GM19240 (cell line): ENCODE data around the gene ABCC2.
"Not testable (repeated sequence)": the region's sequence is repeated elsewhere in the genome, so short reads cannot be mapped to it uniquely, and the experiment has no call there.

Source experiments
- DNase-seq: peaks from one replicate; pipeline ENCODE4 v3.0.0; 2011; ENCODE audit warnings: low spot score; ENCODE audit not compliant: insufficient read length

Gene ABCC2

DNA sequence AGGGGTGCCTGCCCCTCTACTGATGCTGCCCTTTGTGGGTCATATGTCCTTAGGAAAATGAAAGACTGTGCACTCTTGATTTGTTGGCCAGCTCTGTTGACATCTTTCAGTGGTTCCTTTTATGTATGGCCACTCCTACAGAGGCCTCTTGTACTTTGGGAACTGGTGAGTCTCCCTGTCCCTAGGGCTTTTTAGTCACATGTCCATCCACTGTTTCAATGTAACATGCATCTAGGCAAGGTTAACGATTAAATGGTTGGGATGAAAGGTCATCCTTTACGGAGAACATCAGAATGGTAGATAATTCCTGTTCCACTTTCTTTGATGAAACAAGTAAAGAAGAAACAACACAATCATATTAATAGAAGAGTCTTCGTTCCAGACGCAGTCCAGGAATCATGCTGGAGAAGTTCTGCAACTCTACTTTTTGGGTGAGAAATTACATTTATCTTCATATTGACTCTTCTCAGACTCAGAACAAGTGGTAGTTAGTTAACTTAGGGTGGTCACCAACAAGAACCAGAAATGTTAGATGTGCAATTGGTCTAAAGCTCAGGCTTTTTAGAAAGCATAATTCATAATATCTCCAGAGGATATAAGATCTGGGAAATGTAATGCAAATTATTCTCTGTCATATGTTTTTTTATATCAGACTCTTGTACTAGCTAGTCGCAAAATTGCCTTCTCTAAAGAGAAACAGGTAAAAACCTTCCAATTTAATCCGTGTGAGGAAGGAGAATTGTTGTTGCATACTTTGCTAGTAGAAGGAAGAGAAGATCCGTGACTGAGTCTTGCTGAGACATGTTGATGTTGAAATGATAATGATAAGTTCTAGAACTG lies at the start of gene ABCC2:
Gene ABCC2 (plus strand): TSS at position 194 of the 840 bp plus-strand sequence. CDS start 205 bp downstream, at position 399.
- no peak for DNase-seq

DNA sequence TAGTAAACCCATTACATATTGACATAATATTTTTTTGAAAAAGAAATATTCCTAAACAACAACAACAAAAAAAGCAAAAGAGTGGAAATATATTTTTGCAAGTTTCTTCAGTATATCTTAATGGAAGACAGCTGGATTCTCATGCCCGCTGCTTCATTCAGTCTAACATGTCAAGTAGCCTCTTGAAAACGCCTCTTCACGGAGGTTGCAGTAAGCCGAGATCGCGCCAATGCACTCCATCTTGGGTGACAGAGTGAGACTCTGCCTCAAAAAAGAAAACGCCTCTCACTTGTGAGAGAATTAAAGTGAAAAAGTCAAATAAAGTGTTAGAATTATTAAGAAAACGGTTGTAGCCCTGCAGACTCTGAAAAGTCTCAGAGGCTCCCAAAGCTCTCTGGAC lies 49.1 kb upstream of the ABCC2 start:
- no peak for DNase-seq

DNA sequence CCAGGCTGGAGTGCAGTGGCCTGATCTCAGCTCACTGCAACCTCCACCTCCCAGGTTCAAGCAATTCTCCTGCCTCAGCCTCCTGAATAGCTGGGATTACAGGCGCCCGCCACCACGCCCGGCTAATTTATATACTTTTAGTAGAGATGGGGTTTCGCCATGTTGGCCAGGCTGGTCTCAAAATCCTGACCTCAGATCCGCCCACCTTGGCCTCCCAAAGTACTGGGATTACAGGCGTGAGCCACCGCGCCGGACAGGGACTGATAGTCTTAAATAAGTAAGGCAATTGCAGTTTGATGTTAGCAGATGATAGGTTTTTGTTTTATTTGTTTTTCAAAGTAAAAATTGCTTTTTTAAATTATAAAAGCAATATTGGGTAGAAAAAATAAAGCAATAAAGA lies 48.3 kb upstream of the ABCC2 start:
- not testable (repeated sequence) for DNase-seq

DNA sequence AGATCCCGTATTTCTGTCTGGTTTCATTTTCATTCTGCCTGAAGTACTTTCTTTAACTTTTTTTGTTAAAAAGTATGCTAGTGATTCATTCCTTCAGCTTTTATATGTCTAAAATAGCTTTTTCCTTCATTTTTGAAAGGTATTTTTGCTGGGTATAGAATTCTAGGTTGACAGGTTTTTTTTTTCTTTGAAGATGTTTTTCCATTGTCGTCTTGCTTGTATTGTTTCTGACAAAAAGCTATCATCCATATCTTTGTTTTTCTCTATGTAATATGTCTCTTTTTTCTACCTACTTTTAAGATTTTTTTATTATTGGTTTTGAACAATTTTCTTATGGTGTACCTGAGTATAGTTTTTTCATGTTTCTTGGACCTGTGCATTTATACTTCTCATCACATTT lies 42.2 kb upstream of the ABCC2 start:
- DNase-seq: no peak

DNA sequence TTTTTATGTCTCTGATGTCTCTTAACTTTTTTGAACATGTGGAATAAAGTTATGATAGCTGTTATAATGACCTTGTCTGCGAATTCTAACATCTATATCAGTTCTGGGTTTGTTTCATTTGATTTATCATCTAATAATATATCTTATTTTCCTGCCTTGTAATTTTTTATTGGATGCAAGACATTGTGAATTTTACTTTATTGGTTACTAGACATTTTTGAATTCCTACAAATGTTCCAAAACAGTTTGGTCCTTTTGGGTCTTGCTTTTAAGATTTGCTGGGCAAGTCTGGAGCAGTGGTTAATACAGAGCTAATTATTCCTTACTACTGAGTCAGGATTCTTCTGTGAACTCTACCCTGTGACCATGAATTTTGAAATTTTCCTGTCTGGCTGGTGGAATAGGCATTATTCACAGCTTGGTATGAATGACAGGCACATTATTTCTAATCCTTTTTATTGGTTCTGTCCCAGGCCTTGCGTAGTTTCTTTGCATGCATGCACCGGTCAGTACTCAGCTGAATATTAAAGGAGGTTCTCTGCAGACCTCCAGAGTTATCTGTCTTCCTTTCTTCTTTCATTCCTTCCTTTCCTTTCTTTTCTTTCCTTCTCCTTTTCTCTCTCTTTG lies 41.4 kb upstream of the ABCC2 start:
- DNase-seq: no peak

DNA sequence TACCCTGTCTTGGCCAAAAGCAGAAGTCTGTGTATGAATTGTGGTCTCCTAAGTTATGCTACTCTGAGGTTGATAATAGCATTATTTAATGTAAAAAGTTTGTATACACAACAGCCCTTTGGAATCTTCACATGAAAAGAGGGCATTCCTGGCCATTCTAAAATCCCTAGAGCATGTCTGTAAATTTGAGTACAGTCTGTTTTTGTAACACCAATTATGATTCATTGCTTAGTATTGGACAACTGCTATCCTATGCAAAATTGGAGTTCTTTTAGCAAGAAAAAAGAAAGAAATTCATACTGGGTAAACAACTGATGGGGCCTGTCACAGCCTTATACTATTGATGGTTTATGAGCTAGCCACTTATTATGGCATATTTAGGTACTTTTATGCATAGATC lies 40.2 kb upstream of the ABCC2 start:
- no peak for DNase-seq

DNA sequence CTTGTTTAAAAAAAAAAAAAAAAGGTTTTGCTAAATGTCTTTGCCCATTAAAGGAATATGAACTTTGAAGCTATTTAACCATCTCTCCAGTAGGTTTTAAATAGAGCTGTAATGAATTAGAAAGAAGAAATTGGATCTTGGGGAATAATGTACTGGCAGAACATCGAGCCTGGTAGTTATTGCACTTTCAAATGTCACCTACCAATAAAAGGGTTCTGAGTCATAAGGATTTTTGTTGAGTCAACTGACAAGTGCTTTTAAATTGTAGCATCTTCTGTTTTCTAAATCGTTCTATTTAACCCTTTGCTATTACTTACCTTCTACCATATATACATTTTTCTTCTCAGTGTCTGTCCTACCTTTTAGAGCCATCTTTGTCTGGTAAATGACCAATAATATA lies 39.7 kb upstream of the ABCC2 start:
- no peak for DNase-seq

DNA sequence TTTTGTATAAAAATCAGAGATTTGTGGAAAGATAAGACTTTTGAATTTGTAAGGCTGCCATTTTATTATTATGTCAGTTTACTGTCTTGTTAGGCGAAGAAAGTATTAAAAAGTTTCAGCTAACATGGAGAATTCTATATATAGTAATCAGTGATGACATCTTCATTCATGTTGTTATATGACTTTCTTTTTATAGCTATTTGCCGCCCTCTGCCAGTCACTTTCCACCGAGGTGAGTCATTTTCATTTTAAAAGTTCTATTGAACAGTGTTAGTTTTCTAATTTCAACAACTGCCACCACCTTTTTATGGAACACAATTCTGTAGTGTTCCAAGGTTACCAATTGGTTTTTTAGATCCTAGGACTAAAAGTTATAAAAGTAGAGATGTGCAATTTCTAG lies 38.6 kb upstream of the ABCC2 start:
- no peak for DNase-seq

DNA sequence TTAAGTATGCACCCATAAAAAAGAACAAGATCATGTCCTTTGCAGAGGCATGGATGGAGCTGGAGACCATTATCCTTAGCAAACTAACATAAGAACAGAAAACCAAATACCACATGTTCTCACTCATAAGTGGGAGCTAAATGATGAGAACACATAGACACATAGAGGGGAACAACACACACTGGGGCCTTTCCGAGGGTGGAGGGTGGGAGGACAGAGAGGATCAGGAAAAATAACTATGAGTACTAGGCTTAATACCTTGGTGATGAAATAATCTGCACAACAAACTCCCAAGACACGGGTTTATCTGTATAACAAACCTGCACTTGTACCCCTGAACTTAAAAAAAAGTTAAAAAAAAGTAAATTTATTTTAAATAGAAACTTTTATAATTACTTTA lies 36.3 kb upstream of the ABCC2 start:
- DNase-seq: not testable (repeated sequence)

DNA sequence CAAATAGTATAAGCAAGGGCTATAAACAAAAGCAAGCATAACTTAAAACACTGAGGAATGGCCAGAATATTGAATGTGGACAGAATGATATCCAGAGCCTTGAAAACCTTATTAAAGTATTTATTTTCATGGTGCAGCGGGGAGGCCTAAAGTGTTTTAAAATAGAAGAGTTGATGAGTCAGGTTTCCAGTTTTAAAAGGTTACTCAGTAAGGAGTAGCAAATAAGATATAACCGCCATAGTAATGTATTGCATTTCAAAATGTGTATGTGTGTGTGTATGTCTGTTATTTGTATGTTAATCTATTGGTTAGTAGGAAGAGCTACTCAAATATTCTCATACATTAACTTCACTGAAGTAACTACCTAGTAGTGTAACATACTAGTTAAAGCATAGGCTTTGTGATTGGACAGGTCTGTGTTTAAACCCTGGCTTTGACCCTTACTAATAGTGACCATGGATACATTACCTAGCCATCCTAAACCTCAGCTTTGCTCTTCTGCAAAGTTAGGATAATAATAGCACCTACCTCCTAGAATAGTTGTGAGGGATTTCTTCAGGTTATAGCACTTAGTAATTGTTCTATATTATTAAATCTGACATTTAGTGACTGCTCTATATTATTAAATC lies 33.5 kb upstream of the ABCC2 start:
- DNase-seq: no peak

DNA sequence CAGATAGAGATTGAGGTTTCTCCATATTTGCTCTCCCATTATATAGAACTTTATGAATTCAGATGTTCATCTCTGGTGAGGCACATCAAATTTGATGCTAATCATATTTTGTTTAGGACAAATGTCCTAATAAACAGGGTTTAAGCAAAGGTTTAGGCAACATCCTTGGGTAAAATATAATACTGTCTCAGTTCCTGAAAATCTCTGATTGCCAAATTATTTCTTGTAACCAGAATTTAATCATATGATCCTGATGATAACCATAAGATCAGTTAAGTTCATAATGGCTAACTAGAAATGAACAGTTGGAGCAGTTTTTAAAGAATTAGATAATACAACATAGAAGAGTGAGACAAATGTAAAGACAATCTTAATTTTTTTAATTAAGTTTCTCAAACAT lies 31.8 kb upstream of the ABCC2 start:
- DNase-seq: no peak

DNA sequence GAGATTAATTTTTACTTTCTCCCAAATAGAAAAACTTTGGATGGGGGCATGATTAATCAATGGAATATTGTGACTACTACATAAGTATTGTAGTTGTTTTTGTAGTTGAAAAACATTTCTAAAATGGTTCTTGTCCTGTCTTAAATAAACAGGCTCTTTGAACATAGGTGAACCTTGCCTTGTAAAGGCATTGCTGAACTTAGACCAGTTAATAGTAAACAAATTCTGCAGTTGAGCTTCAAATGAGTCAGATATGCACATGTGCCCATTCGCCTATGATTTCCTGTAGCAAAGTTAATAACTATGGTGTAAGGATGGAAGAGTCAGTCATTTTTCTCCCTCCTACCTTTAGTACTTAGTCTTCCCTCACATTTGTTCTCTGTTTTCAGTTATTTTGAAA lies 27.8 kb upstream of the ABCC2 start:
- DNase-seq: no peak

DNA sequence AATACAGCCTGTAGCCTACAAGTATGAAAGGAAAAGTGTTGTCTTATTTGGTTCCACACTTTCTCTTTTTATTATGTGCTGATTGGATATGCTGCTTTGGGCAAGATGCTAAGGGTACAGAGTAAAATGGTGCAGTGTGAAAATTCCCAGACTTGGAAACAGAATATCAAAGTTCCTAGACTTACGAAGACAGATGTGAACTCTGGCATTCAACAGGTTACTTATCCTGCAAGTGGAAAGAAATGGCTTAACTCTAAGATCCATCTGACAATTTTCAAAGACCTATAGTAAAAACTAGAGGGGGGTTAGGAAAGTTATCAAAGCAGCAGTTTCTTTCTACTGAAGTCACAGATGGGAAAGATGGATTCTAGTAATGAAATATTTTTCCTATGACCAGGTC lies 26.3 kb upstream of the ABCC2 start:
- no peak for DNase-seq

DNA sequence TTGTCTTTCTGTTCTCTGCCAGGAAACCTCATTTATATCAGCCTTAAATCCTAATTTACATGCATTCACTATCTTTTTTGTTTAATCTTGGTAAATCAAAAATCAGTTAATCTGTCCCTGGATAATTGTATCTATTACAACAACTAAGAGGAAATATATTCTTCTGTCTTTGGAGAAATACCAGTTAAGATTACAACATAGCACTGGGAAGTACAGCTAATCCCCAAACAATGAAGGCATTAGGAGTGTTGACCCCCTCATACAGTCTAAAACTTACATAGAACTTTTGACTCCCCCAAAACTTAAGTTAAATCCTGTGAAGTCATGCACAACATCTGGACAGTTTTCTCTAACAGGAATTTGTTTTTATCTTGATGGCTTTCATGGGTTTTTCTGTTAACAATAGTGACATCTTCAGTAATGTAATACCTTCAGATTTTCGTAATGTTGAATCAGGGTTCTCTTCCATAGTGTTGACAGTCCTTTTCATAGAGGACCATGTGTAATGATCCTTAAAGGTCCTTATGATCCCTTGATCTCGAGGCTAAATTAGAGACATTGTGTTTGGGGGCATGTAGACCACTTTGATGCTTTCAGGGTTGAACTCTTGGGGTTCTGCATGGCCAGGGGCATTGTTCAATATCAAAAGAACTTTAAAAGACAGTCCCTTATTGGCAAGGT lies 24.1 kb upstream of the ABCC2 start:
- no peak for DNase-seq

DNA sequence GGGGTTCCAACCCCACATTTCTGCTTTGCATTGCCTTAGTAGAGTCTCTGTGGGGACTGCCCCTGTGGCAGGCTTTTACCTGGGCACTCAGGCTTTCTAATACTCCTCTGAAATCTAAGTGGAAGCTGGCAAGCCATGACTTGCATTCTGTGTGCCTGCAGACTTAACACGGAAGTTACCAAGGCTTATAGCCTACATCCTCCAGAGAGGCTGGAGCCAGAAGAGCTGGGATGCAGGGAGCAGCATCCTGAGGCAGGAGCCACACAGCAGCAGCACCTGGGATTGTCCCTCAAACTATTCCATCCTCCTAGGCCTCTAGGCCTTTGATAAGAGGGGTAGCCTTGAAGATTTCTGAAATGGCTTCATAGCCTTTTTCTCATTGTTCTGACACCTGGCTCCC lies 22.1 kb upstream of the ABCC2 start:
- DNase-seq: no peak

DNA sequence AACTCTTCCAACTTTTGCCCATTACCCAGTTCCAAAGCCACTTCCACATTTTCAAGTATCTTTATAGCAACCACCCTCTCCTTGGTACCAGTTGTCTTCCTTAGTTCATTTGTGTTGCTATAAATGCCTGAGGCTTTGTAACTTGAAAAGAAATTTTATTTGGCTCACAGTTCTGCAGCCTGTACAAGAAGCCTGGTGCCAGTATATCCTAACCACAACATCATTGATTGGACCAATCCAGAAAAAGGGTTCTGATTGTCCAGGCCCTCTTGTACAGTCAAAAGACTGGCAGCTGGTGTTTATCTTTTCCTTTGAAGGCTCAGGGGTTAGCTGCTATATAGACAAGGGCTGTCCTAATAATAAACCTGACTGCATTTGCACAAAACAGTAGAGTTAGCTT lies 21.1 kb upstream of the ABCC2 start:
- DNase-seq: no peak

DNA sequence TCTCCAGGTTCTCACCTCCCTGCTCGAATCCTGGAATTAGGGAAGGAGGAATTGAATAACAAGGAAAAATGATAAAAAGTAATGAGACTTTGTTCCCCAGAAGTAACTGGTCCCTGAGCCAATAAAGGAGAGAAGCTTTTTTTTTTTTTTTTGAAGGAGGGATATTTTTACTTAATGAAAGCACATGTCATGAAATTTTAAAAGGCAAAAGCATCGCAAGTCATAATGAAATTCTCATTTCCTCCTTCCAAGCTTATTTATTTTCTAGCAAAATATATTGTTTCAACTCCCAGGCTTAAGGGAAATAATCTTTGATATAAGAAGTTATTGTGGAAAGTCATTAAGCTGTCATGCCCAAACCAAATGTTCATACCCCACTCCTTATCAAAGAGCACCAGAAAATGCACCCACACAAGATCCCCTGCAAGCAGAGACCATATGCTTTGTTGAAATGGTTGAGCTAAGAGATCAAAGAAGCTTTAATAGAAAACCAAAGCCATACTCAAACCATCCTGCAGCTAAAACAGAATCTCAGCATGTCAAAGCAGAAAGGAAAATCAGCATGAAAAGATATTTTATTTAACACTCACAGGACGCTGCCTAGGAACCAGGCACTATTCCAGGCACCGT lies 16.7 kb upstream of the ABCC2 start:
- DNase-seq: no peak

DNA sequence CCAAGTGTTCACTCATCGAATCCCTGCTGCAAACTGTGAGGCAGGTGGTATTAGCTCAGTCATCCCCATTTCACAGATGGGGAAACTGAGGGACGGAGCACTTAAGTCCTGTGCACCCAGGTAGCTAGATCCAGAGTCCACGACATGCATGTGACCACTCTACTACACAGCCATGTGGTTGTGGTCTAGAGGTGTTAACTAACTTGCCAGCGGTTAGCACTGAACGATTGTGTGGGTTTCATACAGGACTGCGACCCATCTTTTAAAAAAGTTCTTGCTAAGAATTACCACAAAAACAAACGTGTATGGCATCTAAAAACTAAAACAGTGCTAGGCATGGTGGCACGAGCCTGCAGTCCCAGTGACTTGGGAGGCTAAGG lies 16.1 kb upstream of the ABCC2 start:
- no peak for DNase-seq

DNA sequence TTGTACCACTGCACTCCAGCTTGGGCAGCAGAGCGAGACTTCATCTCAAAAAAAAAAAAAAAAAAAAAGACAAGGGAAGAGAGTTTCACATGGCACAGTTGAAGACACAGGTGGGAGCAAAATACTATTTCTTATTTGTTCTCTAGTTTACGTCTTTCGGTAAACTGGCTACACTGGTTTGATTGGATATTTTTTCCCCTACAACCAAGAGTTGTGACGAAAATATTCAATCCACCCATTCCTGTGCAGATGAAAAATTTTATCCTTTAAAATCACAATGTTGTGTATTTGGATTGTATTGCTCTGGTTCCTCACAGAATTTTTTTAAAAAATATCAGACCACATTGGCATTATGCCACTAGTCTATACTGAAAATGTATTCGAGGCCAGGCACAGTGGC lies 14.5 kb upstream of the ABCC2 start:
- no peak for DNase-seq

DNA sequence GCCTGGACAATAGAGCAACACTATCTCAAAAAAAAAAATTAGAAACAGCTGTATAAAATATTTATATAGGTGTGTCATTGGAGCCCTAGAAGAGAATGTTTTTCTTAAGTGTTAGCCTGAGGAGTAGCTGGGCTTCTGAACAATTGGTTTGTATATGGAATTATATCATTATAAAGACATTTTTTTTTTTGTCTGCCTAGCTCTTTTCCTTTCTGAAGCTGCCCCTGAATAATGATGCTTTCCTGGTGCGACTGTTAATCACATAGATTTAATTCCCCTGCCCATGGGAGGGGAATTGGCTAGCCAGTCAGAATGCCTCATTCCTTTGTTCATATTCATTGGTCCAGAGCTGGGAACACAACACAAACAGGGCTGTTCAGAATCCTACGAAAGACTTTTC lies 13.9 kb upstream of the ABCC2 start:
- DNase-seq: no peak

DNA sequence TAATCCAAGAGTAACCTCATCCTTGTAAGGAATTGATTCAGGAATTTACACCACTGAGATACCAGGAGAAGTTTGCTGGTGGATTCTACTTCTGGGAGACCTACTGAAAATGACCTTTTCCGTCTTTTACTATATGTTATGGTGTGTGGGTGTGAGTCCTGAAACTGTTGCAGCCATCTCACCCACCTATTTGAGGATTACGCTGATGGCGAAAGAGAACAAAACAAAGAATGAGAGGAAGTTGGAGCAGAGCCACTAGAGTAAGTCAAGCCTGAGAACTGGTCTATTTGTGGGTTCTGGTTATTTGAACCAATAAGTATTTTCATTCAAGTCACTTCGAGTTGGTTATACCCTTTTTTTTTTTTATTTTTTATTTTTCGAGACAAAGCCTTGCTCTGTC lies 12.7 kb upstream of the ABCC2 start:
- DNase-seq: no peak
